ENCODE measurements around the gene MRPS2.
A peak's percentile ranks its signal among the peaks of the same experiment; 100 is the strongest.
"Not testable (repeated sequence)": the region's sequence is repeated elsewhere in the genome, so short reads cannot be mapped to it uniquely, and the experiment has no call there.

MRPS2 gene

GRCh38 chr9:135499326-135500070 lies 984 bp upstream of the MRPS2 start:
- DNase-seq (ENCODE audit: low spot score) = peak; percentile 97

- DNase-seq (ENCODE audit: low spot score) = no peak
Measured at GRCh38 chr9:135500071-135500524, 384 bp upstream of the MRPS2 start.

- no peak for DNase-seq (ENCODE audit: low spot score)
Measured at GRCh38 chr9:135501261-135502167, 1.0 kb downstream of the MRPS2 start.

GRCh38 chr9:135502168-135502872 lies 1.8 kb downstream of the MRPS2 start:
- DNase-seq (ENCODE audit: low spot score) = no peak

GRCh38 chr9:135502873-135503321 lies 2.4 kb downstream of the MRPS2 start:
- no peak for DNase-seq (ENCODE audit: low spot score)

GRCh38 chr9:135503371-135504261 lies 3.1 kb downstream of the MRPS2 start:
- no peak for DNase-seq (ENCODE audit: low spot score)

- peak; percentile 81 for DNase-seq (ENCODE audit: low spot score)
Measured at GRCh38 chr9:135504262-135505243, 4.1 kb downstream of the MRPS2 start.

- DNase-seq (ENCODE audit: low spot score) = no peak
Measured at GRCh38 chr9:135505406-135506187, 5.1 kb downstream of the MRPS2 start.

GRCh38 chr9:135506327-135507103 lies 6.0 kb downstream of the MRPS2 start:
- no peak for DNase-seq (ENCODE audit: low spot score)

GRCh38 chr9:135507104-135508035 lies 6.9 kb downstream of the MRPS2 start:
- no peak for DNase-seq (ENCODE audit: low spot score)

GRCh38 chr9:135508211-135508820 lies 7.8 kb downstream of the MRPS2 start:
- DNase-seq (ENCODE audit: low spot score) = no peak

GRCh38 chr9:135509458-135509857 lies 9.0 kb downstream of the MRPS2 start:
- DNase-seq (ENCODE audit: low spot score) = no peak

- DNase-seq (ENCODE audit: low spot score) = no peak
Measured at GRCh38 chr9:135512241-135512603, 11.7 kb downstream of the MRPS2 start.

- DNase-seq (ENCODE audit: low spot score) = no peak
Measured at GRCh38 chr9:135512904-135513303, 12.4 kb downstream of the MRPS2 start.

GRCh38 chr9:135513351-135513846 lies 12.9 kb downstream of the MRPS2 start:
- DNase-seq (ENCODE audit: low spot score) = no peak

GRCh38 chr9:135513906-135514305 lies 13.4 kb downstream of the MRPS2 start:
- DNase-seq (ENCODE audit: low spot score) = not testable (repeated sequence)

Measured in Ammon's horn (tissue), 1 donor.